ENCODE measurements around the gene S100A12. TPM values are rescaled to one million over a fixed set of nuclear protein-coding genes. Genes with fewer than 3 reads are reported as not detected.
A peak's percentile ranks its signal among the peaks of the same experiment; 100 is the strongest.

The S100A12 gene
- total and polyA plus RNA-seq, 11 donors, result 1.2 to 9.1 (median 4.7) TPM; not detected in 1

- intact Hi-C loops (cut with DNase I), result no loop called here
- no peak overlapping the region for H3K4me3 ChIP-seq
These were observed 4.2 kb downstream of the S100A12 start for GRCh38 chr1:153371231-153371630.

DNA sequence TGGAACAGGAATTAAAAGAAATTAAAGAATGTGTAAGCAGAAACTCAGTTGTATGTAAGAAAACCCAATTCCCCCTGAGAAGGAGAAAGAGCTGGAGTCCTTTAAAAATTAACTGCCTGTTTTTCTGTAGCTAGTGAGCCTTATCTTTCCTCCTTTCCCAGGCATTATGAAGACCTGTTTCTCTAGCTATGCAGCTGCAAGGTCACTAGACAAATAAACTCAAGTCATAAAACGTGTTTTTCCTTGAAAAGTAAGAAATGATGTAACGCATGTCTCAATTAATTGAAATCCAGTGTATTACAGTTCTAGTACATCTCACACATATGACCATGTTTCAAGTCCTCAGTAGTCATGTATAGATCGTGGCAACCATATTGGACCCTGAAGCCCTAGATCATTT, 5.3 kb downstream of the S100A12 start:
- Histone ChIP-seq H3K36me3 (no peaks in the 10 kb centered on the region), H3K27me3 (no peaks in the 10 kb centered on the region), H3K9me3 (no peaks in the 10 kb centered on the region), H3K4me1 (peaks cover 0 to 36% (median 0%) of the 10 kb centered on the region in 12 donors), H3K4me3 (no peak overlapping the region), H3K27ac (no peak overlapping the region)
- 73 to 82% (median 79%) methylated on average over 3 of the region's 3 CpGs for WGBS, 4 donors
- TF ChIP-seq POLR2A (IDR thresholded peaks at IDR 0.05) (no peak), CTCF (IDR thresholded peaks at IDR 0.05) (no peak)
- no peak for ATAC-seq
- intact Hi-C loops (cut with DNase I), result no loop called here
- DNase-seq, result no peak

More at GRCh38 chr1:153371231-153371630, 4.2 kb downstream of the S100A12 start:
- H3K36me3 ChIP-seq, result no peaks in the 10 kb centered on the region
- ATAC-seq (no peak), DNase-seq (no peak)
- 83 to 100% (median 92%) methylated on average over 1 of the region's 1 CpG for WGBS, 4 donors
- no peaks in the 10 kb centered on the region for H3K27me3 ChIP-seq
- TF ChIP-seq CTCF (IDR thresholded peaks at IDR 0.05) (no peak), POLR2A (IDR thresholded peaks at IDR 0.05) (no peak)
- H3K4me1 ChIP-seq, result peaks cover 0 to 34% (median 0%) of the 10 kb centered on the region in 12 donors
- H3K9me3 ChIP-seq, result no peaks in the 10 kb centered on the region
- H3K27ac ChIP-seq, result no peak overlapping the region

GRCh38 chr1:153368495-153368894, 6.9 kb downstream of the S100A12 start:
- ATAC-seq (peak in 1 of 4 donors; percentile 47), DNase-seq (no peak)
- TF ChIP-seq CTCF (IDR thresholded peaks at IDR 0.05) (no peak), POLR2A (IDR thresholded peaks at IDR 0.05) (no peak)
- Histone ChIP-seq H3K4me3 (no peak overlapping the region), H3K36me3 (no peaks in the 10 kb centered on the region), H3K27ac (no peak overlapping the region), H3K4me1 (peaks cover 0 to 45% (median 0%) of the 10 kb centered on the region in 12 donors), H3K9me3 (no peaks in the 10 kb centered on the region), H3K27me3 (no peaks in the 10 kb centered on the region)
- intact Hi-C loops (cut with DNase I), result no loop called here
- WGBS, 4 donors, result 56 to 65% (median 62%) methylated on average over 2 of the region's 2 CpGs

GRCh38 chr1:153367090-153367489, 8.3 kb downstream of the S100A12 start:
- Histone ChIP-seq H3K4me3 (no peak overlapping the region), H3K36me3 (no peaks in the 10 kb centered on the region), H3K27ac (peak overlapping the region in 1 of 12 donors; percentile 67), H3K9me3 (no peaks in the 10 kb centered on the region), H3K27me3 (no peaks in the 10 kb centered on the region), H3K4me1 (peaks cover 0 to 53% (median 0%) of the 10 kb centered on the region in 12 donors)
- TF ChIP-seq POLR2A (IDR thresholded peaks at IDR 0.05) (no peak), CTCF (IDR thresholded peaks at IDR 0.05) (no peak)
- intact Hi-C loops (cut with DNase I), result no loop called here
- 63 to 82% (median 66%) methylated on average over 2 of the region's 2 CpGs for WGBS, 4 donors
- ATAC-seq (no peak), DNase-seq (no peak)

Data from heart left ventricle (tissue), 16 donors.